ENCODE data around the gene ATP2A1.

Gene ATP2A1

DNA sequence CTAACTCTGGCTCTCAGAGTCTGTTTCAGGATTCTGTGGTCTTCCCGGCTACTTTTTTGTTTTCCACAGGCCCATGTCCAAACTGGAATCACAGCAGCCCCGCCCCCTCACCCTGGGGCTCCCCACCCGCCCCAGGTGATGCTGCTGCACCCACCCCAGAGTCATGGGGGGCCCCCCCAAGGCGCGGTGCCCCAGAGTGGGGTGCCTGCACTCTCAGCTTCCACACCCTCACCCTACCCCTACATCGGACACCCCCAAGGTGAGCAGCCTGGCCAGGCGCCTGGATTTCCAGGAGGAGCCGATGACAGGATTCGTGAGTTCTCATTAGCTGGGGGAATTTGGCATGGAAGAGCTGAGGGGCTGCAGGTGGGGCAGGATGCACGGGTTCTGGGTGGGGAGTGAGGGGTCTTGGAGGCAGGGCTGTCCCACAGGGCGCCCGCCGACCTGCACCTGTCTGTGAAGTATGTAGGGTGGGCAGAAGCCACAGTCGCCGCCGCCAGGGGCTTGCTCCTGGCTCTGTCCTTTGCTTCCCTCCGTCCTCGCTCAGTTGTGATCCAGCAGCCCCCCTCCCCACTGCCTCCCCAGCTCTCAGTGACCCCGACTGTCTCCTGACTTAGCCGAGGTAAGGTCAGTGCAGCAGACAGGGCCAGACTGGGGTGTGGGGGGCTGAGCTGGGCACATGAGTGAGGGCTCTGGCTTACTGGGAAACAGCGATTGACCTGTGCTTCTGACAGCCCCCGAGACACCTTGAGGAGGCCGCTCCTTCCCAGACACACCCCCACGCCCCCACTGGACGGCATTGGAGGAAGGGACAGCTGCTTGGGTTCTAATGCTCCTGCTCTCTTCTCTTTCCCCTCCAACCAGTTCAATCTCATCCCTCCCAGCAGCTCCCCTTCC, 42.2 kb upstream of the ATP2A1 start:
- TF ChIP-seq, protein P1, sequence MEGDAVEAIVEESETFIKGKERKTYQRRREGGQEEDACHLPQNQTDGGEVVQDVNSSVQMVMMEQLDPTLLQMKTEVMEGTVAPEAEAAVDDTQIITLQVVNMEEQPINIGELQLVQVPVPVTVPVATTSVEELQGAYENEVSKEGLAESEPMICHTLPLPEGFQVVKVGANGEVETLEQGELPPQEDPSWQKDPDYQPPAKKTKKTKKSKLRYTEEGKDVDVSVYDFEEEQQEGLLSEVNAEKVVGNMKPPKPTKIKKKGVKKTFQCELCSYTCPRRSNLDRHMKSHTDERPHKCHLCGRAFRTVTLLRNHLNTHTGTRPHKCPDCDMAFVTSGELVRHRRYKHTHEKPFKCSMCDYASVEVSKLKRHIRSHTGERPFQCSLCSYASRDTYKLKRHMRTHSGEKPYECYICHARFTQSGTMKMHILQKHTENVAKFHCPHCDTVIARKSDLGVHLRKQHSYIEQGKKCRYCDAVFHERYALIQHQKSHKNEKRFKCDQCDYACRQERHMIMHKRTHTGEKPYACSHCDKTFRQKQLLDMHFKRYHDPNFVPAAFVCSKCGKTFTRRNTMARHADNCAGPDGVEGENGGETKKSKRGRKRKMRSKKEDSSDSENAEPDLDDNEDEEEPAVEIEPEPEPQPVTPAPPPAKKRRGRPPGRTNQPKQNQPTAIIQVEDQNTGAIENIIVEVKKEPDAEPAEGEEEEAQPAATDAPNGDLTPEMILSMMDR (IDR thresholded peaks at IDR 0.05; ENCODE audit: low read depth, low read length, missing control alignments): no peak
- in situ Hi-C loops (cut with HindIII; ENCODE audit: low sequenced_read_pairs): no loop called here
- no peak overlapping the region for H3K4me3 ChIP-seq (ENCODE audit: low read depth, low read length)
- no peak for DNase-seq (ENCODE audit: low read depth)

DNA sequence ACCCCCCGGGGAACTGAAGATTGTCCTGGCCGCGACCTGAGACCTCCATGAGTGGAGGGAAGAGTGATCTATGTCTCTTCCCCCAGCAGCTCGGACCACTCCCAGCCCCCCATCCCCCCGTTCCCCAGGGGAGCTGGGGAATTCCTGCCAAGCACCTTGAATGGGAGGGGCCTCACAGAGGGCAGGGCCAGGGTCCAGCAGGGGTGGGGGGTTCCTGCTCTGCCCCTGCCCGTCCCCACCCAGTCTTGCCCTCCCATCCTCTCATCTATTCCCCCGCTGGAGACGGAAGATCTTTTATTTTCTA, 41.6 kb upstream of the ATP2A1 start:
- DNase-seq (ENCODE audit: low read depth): no peak
- H3K4me3 ChIP-seq (ENCODE audit: low read depth, low read length): no peak overlapping the region
- in situ Hi-C loops (cut with HindIII; ENCODE audit: low sequenced_read_pairs): no loop called here
- TF ChIP-seq, protein P1 (IDR thresholded peaks at IDR 0.05; ENCODE audit: low read depth, low read length, missing control alignments): no peak

DNA sequence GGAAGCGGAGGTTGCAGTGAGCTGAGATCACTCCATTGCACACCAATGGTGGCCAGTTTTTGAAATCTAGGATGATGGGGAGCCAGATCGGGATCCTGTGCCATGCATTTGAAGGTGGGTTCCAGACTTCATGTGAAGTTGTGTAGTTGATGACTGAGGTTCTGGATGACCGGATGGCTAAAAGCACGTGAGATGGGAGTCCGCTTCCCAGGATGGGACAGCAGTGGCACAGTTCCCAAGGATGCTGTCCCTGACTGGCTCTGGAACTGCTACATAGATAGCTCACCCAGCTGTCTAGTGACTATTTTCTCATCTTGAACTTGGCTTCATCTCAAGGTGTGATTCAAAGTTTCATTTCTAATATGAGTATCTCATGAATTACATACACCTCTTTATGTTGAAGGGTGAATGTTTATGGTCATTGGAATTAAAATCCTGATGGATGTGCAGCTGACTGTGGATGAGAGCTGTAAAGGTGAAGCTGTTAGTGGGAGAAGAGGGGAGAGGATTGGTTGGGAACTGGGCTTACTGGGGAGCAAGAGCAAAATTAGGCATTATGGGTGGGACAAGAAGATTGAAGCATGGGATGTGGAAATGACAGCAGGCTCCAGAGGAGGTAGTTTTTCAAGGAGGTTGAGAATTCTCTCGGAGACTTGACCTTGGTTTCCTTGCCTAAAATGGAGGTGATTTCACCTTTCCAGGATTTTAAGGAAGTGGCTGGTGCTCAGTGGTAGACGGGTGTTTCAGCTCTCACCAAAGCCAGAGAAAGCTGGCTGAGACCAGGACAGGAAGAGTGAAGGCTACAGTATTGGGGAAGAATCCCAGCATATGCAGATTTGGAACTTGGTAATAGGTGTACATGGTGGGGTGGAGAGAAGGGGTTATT, 40.4 kb upstream of the ATP2A1 start:
- TF ChIP-seq, protein P1 (IDR thresholded peaks at IDR 0.05; ENCODE audit: low read depth, low read length, missing control alignments): no peak
- no peak overlapping the region for H3K4me3 ChIP-seq (ENCODE audit: low read depth, low read length)
- in situ Hi-C loops (cut with HindIII; ENCODE audit: low sequenced_read_pairs): no loop called here
- no peak for DNase-seq (ENCODE audit: low read depth)

DNA sequence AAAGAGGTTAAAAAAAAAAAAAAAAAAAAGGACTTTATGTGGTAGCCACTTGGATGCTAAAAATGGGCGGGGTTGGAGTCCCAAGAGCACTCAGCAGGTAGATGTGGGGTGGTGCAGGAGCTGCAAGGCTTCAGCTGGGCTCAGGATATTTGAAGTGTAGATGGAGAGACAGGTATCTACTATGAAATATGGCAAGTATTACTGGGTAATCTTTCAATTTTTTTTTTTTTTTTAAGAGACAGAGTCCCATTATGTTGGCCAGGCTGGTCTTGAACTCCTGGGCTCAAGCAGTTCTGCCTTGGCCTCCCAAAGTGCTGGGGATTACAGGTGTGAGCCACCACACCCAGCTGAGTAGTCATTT, 39.8 kb upstream of the ATP2A1 start:
- no peak overlapping the region for H3K4me3 ChIP-seq (ENCODE audit: low read depth, low read length)
- in situ Hi-C loops (cut with HindIII; ENCODE audit: low sequenced_read_pairs): no loop called here
- TF ChIP-seq, protein P1 (IDR thresholded peaks at IDR 0.05; ENCODE audit: low read depth, low read length, missing control alignments): no peak
- DNase-seq (ENCODE audit: low read depth): no peak

DNA sequence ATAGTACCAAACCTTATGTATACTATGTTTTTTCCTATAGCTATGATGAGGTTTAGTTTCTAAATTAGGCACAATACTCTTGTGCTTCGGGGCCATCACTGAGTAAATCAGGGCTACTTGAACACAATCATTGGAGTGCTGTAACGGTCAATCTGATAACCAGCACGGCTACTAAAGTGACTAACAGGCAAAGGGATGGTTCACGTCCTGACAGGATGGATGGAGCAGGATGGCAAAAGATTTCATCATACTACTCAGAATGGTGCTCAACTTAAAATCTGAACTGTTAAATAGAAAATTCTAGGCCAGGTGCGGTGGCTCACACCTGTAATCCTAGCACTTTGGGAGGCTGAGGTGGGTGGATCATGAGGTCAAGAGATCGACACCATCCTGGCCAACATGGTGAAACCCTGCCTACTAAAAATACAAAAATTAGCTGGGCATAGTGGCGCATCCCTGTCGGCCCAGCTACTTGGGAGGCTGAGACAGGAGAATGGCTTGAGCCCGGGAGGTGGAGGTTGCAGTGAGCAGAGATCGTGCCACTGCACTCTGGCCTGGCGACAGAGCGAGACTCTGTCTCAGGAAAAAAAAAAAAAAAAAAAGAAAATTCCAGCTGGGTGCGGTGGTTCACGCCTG, 39.2 kb upstream of the ATP2A1 start:
- DNase-seq (ENCODE audit: low read depth): no peak
- TF ChIP-seq, protein P1 (IDR thresholded peaks at IDR 0.05; ENCODE audit: low read depth, low read length, missing control alignments): no peak
- H3K4me3 ChIP-seq (ENCODE audit: low read depth, low read length): no peak overlapping the region
- in situ Hi-C loops (cut with HindIII; ENCODE audit: low sequenced_read_pairs): no loop called here

DNA sequence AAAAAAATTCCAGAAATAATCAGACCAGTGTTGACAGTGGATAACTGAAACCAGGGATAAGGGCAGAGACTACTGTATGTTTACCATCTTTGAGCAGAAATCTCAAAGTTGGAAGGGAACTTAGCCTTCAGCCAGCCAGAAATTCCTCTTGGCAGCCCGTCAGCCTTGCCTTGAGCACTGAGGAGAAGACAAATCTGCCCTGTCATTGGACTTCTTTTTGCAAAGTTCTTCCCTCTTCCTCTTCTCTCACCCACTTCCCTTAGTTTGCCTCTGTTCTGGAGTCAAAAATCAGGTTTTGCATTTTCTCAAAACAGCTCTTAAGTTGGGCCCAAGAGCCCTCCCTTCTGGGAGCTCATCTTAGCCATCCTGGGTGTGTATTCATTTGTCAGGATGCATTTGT, 38.4 kb upstream of the ATP2A1 start:
- in situ Hi-C loops (cut with HindIII; ENCODE audit: low sequenced_read_pairs): no loop called here
- H3K4me3 ChIP-seq (ENCODE audit: low read depth, low read length): no peak overlapping the region
- DNase-seq (ENCODE audit: low read depth): no peak
- TF ChIP-seq, protein P1 (IDR thresholded peaks at IDR 0.05; ENCODE audit: low read depth, low read length, missing control alignments): no peak

All from astrocyte of the cerebellum (primary cell).